GM19099 (cell line): ENCODE results near the gene NPR1.

Experiments
- POLR2A ChIP-seq: IDR thresholded peaks from 3 replicates; pipeline ENCODE4 v1.6.1; 2011; ENCODE audit warnings: low read depth; ENCODE audit not compliant: insufficient read length; ENCODE audit errors: extremely low read depth

The NPR1 gene

DNA sequence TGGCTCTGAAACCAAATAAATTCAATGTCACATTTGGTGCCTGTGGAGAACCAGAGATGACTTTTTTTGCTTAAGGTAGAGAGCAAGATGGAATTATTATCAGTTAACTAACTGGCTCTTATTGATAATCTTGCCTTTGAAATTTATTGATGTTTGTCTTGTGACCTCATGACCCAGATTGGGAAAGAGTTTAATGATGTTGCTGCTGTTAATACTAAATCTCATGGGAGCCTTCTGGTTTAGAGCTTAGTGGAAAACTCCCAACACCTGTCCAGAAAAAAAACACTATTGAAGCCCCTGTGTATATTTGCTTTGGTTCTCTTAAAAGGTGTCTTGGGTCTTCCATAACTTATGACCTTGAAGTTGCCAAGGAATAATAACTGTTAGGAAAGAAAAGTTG is 34.7 kb upstream of the NPR1 start:
- no peak for TF ChIP-seq POLR2A

GRCh38 chr1:153646672-153647345 is 31.7 kb upstream of the NPR1 start:
- no peak for TF ChIP-seq POLR2A

DNA sequence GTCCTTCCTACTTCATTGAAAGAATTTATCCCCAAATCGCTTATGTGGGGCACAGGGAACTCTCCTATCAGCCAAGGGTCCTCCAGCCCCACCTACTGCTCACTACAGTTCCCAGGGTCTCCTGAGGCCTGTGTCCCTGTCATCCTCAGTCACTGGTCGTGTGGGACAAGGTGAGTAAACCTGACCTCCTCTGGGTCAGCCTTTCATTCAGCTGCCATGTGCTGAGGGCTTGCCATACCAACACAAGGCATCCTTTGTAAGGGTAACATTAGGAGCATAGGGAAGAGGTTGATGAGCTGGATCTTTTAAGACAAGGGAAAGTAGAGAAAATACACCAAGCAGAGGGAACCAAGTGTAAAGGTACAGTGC is 31.2 kb upstream of the NPR1 start:
- TF ChIP-seq POLR2A = no peak

GRCh38 chr1:153648000-153648643 is 30.4 kb upstream of the NPR1 start:
- TF ChIP-seq POLR2A = no peak

GRCh38 chr1:153649137-153649862 is 29.2 kb upstream of the NPR1 start:
- TF ChIP-seq POLR2A = no peak

GRCh38 chr1:153649863-153650235 is 28.6 kb upstream of the NPR1 start:
- TF ChIP-seq POLR2A = no peak

- no peak for TF ChIP-seq POLR2A
Observed at GRCh38 chr1:153651771-153652170, 26.7 kb upstream of the NPR1 start.

GRCh38 chr1:153652805-153653500 is 25.5 kb upstream of the NPR1 start:
- TF ChIP-seq POLR2A = no peak

GRCh38 chr1:153655333-153655732 is 23.2 kb upstream of the NPR1 start:
- no peak for TF ChIP-seq POLR2A

DNA sequence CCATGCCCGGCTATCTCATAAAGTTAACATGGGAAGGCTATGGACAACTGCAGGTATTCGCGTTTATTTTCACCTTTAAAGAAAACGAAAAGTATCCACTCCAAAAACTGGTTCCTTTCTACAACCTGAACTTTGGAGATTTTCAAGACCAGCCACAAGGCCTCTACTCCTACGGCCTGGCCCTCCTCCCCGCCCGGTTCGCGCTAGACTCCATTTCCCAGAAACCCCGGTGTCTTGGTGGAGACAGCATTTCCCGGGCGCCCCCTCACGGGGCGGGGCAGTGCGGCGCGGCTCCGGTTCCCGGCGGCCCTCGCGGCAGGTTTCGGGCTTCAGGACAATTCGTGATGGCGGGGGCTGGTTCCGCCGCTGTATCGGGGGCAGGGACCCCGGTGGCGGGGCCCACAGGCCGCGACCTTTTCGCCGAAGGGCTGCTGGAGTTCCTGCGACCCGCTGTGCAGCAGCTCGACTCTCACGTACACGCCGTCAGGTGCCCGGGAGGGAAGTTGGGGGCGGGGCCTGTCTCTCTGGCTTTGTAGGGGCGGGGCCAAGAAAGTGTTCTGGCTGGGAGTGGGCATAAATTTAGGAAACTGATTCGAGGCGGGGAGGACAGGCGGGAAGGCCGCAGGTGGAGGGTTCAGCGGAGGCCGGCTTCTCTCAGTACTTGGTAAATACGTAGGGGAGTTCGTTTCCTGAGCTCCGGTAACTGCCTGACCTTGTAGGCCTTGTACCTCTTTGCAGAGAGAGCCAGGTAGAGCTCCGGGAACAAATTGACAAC is 19.9 kb upstream of the NPR1 start, which contains the start of gene SNAPIN:
Gene SNAPIN (plus strand): TSS at position 304 of the 775 bp plus-strand sequence. CDS start 41 bp downstream, at position 345.
- peak; percentile 90 for TF ChIP-seq POLR2A

DNA sequence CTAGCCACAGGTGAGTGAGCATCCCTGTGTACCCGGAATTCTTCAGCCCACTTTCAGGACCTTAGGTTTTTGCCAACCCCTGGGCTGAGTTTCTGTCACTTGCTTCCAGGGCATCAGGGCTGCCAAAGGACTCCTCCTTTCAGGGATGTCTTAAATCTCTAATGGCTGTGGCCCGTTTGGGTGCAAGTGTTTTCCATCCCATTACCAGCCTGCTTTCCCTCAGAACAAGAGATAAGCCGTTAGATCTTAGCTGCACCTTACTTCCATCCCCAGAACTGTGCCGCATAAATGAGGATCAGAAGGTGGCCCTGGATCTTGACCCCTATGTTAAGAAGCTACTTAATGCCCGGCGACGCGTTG is 19.3 kb upstream of the NPR1 start:
- no peak for TF ChIP-seq POLR2A

- TF ChIP-seq POLR2A = no peak
Observed at GRCh38 chr1:153659656-153660055, 18.8 kb upstream of the NPR1 start.

- TF ChIP-seq POLR2A = no peak
Observed at GRCh38 chr1:153661111-153661708, 17.3 kb upstream of the NPR1 start.

DNA sequence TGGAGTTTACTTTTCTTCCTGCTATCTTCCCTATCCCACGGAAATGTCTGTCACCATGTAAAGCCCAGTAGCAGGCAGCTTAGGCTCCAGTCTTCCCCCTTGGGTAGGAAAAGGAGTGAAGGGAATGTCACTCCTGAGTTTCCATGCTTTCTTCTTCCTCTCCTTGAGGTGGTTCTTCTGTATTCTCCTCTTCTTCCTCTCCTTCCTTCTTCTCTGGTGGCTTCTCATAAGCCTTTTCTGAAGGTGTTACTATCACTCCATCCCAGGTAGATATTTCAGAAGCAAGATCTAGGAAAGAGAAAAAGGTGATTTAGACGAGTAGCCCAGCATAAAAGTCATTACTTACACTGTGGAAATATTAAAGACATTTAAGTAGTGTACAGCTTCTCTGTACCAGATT is 16.2 kb upstream of the NPR1 start:
- TF ChIP-seq POLR2A = peak; percentile 5
